Neutrophil (primary cell): ENCODE measurements around the gene TNFRSF18.

Experiments
- H3K27ac ChIP-seq: fragments of 200-600 bp; sonication (generic); 2 replicates; pipeline ENCODE4 v1.5.1; 2016; ENCODE audit warnings: mild to moderate bottlenecking, moderate library complexity
- H3K27me3 ChIP-seq: fragments of 200-600 bp; sonication (generic); 2 replicates; pipeline ENCODE4 v1.6.0; 2016; ENCODE audit warnings: mild to moderate bottlenecking
- H3K36me3 ChIP-seq: fragments of 200-600 bp; sonication (generic); 2 replicates; pipeline ENCODE4 v1.5.1; 2017
- H3K4me1 ChIP-seq, 2 experiments: fragments of 200-600 bp in 1 of 2; sonication (generic) in 1 of 2; 1 replicate in 1 of 2; 2 replicates in 1 of 2; pipeline versions ENCODE4 v1.5.1 to v1.6.1; 2013 to 2016; ENCODE audit warnings: low read depth in 1 of 2, low read length in 1 of 2, mild to moderate bottlenecking in 1 of 2, moderate library complexity in 1 of 2; ENCODE audit not compliant: control insufficient read depth in 1 of 2, insufficient read depth in 1 of 2
- H3K4me3 ChIP-seq, 2 experiments: fragments of 200-600 bp in 1 of 2; sonication (generic) in 1 of 2; 1 replicate in 1 of 2; 2 replicates in 1 of 2; pipeline ENCODE4 v1.5.1; 2013 to 2016; ENCODE audit warnings: low read depth in 1 of 2, low read length in 1 of 2, mild to moderate bottlenecking in 1 of 2, moderate library complexity in 1 of 2
- H3K9me3 ChIP-seq: fragments of 200-600 bp; sonication (generic); 2 replicates; pipeline ENCODE4 v1.5.1; 2016
- CTCF ChIP-seq: fragments of 200-600 bp; sonication (generic); IDR thresholded peaks from 2 replicates; pipeline ENCODE4 v1.5.1; 2016; ENCODE audit warnings: antibody characterized with exemption

The TNFRSF18 gene

DNA sequence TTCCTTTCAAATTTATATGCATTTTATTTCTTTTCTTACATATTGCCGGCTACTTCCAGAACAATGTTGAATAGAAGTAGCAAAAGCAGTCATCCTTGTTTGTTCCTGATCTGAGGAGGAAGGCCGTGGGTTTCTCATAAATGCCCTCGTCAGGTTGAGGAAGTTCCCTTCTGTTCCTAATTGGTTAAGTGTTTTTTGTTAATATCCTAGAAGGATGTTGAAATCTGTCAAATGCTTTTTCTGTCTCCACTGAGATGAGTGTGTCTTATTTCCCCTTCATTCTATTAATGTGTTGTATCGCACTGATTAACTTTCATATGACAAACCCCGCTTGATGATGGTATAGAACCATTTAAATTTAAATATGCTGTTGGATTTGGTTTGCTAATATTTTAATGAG is 17.3 kb downstream of the TNFRSF18 start:
- TF ChIP-seq CTCF, result no peak
- peaks cover 7 to 8% of the 10 kb centered on the region in 2 experiments for H3K4me1 ChIP-seq
- no peaks in the 10 kb centered on the region for H3K9me3 ChIP-seq

GRCh38 chr1:1187938-1188337 is 18.5 kb downstream of the TNFRSF18 start:
- no peak for TF ChIP-seq CTCF
- Histone ChIP-seq H3K4me3 (no peak overlapping the region), H3K27ac (no peak overlapping the region), H3K9me3 (no peaks in the 10 kb centered on the region), H3K4me1 (peaks cover 7 to 8% of the 10 kb centered on the region in 2 experiments), H3K36me3 (no peaks in the 10 kb centered on the region), H3K27me3 (peaks cover 15% of the 10 kb centered on the region)

More for the DNA sequence above, 17.3 kb downstream of the TNFRSF18 start:
- Histone ChIP-seq H3K27me3 (peaks cover 12% of the 10 kb centered on the region), H3K36me3 (no peaks in the 10 kb centered on the region), H3K27ac (no peak overlapping the region), H3K4me3 (no peak overlapping the region)

DNA sequence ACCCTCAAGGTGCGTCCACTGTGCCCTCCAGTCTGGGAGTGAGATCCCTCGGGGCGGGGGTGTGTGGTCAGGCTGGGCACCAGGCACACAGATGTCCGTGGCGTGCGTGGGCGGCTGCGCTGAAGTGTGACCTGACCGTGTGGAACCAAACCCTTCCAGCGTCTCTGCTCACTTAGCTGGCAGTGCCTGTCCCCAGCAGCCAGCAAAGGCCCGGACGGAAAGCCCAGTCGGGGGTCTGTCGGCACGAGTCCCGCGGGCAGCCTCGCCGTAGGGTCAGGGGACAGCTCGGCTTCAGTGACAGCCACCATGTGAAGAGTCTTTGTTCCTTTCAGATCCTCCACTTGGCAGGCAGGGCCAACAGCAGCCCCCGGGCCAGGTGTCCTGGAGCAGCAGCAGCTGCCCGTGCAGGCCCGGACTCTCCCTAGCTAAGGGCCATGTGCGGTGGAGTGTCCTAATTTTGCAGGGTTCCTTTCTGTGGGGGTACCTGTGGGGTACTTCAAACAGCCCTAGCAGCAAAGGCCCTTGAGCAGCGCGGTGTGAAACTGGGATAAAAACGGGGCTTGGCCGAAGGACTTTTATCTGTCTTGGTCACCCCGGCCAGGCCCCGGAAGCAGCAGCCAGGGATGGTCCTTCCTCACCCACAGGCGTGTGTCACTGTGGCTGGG is 21.2 kb downstream of the TNFRSF18 start:
- peaks cover 28% of the 10 kb centered on the region for H3K27me3 ChIP-seq

DNA sequence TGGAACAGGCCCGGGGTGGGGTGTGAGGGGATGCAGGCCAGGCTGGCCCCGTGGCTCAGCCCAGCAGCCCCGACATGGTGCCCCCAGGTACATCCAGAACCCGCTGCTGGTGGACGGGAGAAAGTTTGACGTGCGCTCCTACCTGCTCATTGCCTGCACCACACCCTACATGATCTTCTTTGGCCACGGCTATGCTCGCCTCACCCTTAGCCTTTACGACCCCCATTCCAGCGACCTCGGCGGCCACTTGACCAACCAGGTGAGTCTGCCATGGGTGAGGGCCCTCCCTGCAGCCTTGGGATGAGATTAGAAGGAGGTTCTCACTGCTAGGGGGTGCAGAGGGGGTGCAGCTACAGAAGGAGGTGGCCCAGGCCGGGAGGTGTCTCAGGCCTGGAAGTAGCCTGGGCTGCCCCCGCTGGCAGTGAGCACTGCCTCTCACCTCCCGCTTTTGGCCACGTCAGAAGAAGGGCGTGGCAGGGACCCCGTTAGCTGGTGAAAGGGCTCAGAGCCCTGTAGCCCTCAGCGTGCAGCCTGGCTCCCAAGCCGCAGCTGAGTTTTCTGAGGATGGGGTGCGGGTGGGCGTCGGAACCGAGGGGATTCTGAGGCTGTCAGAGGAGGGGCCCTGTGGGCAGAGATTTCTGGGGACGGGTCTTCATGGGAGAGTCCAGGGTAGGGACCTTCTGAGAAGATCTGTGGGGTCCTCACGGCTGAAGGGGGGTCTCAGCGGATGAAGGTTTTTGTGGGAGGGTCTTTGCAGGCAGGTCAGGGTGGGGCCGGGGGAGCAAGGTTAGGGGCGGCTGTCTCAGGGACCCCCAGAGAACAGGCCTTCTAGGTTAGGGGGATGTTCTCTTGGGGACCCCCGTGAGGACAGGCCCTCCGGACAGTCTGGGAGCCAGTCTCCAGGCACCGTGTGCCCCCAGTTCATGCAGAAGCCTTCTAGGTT is 22.3 kb downstream of the TNFRSF18 start:
- Histone ChIP-seq H3K27me3 (peaks cover 28% of the 10 kb centered on the region), H3K4me1 (peaks cover 4% of the 10 kb centered on the region in 2 experiments), H3K27ac (no peak overlapping the region), H3K9me3 (no peaks in the 10 kb centered on the region), H3K36me3 (no peaks in the 10 kb centered on the region), H3K4me3 (no peak overlapping the region)
- TF ChIP-seq CTCF, result no peak

More for the DNA sequence above, 21.2 kb downstream of the TNFRSF18 start:
- Histone ChIP-seq H3K27ac (no peak overlapping the region), H3K4me1 (peaks cover 7 to 8% of the 10 kb centered on the region in 2 experiments), H3K4me3 (no peak overlapping the region), H3K9me3 (no peaks in the 10 kb centered on the region), H3K36me3 (no peaks in the 10 kb centered on the region)
- TF ChIP-seq CTCF, result no peak

DNA sequence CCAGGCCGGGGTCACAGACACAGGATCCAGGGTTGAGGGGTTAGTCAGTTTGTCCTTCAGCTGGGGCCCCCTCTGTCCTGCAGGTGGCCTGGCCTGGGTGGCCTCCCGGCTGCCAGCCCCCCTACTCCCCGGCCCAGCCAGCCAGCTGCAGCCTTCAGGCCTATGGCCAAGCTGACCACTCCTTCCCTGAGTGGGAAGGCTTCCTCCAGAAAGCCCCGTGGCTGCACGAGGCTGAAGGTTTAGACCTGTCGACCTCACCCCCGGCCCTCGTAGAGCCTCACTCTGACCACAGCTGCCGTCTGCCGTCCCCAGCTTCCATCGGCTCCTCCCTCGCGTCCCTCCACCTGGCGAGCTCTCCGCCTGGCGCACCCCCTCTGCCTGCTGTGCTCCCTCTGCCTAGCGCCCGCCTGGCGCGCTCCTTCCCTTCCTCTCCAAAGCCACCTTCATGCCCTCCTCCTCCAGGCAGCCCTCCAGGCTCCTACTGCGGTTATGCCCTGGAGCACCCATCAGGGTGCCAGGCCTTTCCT is 23.1 kb downstream of the TNFRSF18 start:
- no peak overlapping the region for H3K27ac ChIP-seq
- H3K9me3 ChIP-seq, result no peaks in the 10 kb centered on the region
- H3K27me3 ChIP-seq, result peaks cover 28% of the 10 kb centered on the region
- H3K4me1 ChIP-seq, result no peaks in the 10 kb centered on the region
- no peak overlapping the region for H3K4me3 ChIP-seq
- TF ChIP-seq CTCF, result no peak
- H3K36me3 ChIP-seq, result no peaks in the 10 kb centered on the region
